Activated gamma-delta T cell treated with anti-CD3 and anti-CD28 coated beads, Interleukin-2, amount 50 U/mL, for 16 hours (primary cell): ENCODE measurements around the gene TTYH3.
"Not testable (repeated sequence)": the region's sequence is repeated elsewhere in the genome, so short reads cannot be mapped to it uniquely, and the experiment has no call there.

ENCODE experiments used
- DNase-seq: peaks from one replicate; pipeline ENCODE4 v3.0.0-alpha.2; 2020; ENCODE audit warnings: low read depth

TTYH3 gene, protein sequence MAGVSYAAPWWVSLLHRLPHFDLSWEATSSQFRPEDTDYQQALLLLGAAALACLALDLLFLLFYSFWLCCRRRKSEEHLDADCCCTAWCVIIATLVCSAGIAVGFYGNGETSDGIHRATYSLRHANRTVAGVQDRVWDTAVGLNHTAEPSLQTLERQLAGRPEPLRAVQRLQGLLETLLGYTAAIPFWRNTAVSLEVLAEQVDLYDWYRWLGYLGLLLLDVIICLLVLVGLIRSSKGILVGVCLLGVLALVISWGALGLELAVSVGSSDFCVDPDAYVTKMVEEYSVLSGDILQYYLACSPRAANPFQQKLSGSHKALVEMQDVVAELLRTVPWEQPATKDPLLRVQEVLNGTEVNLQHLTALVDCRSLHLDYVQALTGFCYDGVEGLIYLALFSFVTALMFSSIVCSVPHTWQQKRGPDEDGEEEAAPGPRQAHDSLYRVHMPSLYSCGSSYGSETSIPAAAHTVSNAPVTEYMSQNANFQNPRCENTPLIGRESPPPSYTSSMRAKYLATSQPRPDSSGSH

GRCh38 chr7:2631946-2632732 is at the start of gene TTYH3:
TTYH3 (plus strand) TSS chr7:2631986; CDS start chr7:2632156, 170 bp downstream.
- no peak for DNase-seq

- DNase-seq: no peak
Observed at GRCh38 chr7:2582006-2582735, 49.6 kb upstream of the TTYH3 start.

- no peak for DNase-seq
Observed at GRCh38 chr7:2583798-2584580, 47.8 kb upstream of the TTYH3 start.

- no peak for DNase-seq
Observed at GRCh38 chr7:2585446-2585845, 46.3 kb upstream of the TTYH3 start.

- DNase-seq: no peak
Observed at GRCh38 chr7:2586326-2587020, 45.3 kb upstream of the TTYH3 start.

DNA sequence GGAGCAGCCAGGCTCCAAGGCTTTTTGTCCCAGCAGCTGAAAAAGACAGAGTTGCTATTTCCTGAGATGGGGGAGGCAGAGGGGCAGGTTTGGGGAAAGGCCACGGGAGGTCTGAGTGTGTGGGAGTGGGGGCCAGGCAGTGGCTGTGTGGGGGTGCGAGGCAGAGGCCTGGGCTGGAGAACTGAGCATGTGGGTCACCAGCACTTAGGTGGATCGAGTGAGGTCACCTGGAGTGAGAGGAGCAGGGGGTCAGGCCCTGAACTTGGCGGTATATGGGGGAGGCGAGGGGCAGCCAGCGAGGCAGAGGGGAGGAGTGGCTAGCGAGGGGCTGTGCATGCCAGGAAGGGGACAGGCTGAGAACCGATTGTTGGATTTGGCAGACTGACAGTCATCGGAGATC is 44.7 kb upstream of the TTYH3 start:
- DNase-seq: no peak

- DNase-seq: no peak
Observed at GRCh38 chr7:2587778-2588177, 44.0 kb upstream of the TTYH3 start.

- no peak for DNase-seq
Observed at GRCh38 chr7:2589341-2589740, 42.4 kb upstream of the TTYH3 start.

DNA sequence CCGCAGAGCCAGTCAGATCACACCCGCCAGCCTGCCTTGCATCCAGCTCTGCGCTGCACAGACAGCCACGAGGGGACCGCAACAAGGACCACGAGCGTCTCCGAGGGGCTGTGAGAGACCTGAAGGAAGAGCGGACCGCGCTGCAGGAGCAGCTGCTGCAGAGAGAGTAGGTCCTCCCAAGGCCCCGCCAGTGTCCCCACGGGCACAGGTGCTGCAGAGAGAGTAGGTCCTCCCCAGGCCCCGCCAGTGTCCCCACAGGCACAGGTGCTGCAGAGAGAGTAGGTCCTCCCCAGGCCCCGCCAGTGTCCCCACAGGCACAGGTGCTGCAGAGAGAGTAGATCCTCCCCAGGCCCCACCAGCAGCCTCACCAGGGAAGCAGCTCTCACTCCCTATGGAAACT is 41.8 kb upstream of the TTYH3 start:
- not testable (repeated sequence) for DNase-seq

GRCh38 chr7:2592375-2592865 is 39.4 kb upstream of the TTYH3 start:
- no peak for DNase-seq

GRCh38 chr7:2593036-2593727 is 38.6 kb upstream of the TTYH3 start:
- DNase-seq: no peak

GRCh38 chr7:2594599-2594998 is 37.2 kb upstream of the TTYH3 start:
- no peak for DNase-seq

- DNase-seq: no peak
Observed at GRCh38 chr7:2595258-2595860, 36.4 kb upstream of the TTYH3 start.

GRCh38 chr7:2596464-2597272 is 35.1 kb upstream of the TTYH3 start:
- no peak for DNase-seq

GRCh38 chr7:2597273-2597640 is 34.5 kb upstream of the TTYH3 start:
- no peak for DNase-seq

- DNase-seq: no peak
Observed at GRCh38 chr7:2598154-2598823, 33.5 kb upstream of the TTYH3 start.

DNA sequence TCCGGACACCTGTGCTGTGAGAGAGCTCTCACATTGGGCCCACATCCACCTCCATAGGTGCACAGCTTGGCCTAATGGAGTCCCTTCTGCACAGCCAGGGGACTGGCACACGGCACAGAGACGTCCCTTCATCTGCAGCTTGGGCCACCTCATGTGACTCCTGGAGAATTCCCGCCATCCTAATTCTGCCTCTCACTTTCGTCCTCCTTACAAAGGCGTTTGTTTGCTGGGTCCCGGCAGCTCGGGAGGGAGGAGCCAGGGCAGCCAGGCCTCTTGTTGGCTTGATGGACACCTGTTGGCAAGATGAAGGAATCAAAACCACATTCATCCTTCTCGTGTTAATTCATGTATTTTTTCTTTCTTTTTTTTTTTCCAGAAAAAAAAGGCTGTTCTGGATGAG is 30.7 kb upstream of the TTYH3 start:
- no peak for DNase-seq

DNA sequence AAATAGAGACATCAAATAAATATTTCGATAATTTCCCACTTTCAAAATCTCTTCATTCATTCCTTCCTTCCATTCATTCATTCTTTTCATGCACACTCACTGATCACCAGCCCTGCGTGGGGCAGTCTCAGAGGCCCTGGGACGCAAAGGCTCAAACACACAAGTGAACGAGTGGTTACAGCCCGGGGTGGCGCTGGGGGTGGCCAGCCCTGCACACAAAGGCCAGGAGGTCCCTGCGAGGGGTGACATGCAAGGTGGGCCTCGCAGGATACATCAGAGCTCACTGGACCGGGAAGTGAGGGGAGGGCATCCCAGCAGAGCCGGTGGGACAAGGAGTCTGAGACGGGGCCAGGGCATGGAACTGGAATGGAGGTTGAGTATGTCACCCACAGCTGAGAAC is 29.9 kb upstream of the TTYH3 start:
- DNase-seq: no peak
